Cerebellar cortex (tissue), 1 donor: Measurements from ENCODE around the gene SCLY.
A peak's percentile ranks its signal among the peaks of the same experiment; 100 is the strongest.

Source experiments
- DNase-seq: peaks from one replicate; pipeline ENCODE4 v3.0.0-alpha.2; 2015; ENCODE audit warnings: low spot score

SCLY gene

DNA sequence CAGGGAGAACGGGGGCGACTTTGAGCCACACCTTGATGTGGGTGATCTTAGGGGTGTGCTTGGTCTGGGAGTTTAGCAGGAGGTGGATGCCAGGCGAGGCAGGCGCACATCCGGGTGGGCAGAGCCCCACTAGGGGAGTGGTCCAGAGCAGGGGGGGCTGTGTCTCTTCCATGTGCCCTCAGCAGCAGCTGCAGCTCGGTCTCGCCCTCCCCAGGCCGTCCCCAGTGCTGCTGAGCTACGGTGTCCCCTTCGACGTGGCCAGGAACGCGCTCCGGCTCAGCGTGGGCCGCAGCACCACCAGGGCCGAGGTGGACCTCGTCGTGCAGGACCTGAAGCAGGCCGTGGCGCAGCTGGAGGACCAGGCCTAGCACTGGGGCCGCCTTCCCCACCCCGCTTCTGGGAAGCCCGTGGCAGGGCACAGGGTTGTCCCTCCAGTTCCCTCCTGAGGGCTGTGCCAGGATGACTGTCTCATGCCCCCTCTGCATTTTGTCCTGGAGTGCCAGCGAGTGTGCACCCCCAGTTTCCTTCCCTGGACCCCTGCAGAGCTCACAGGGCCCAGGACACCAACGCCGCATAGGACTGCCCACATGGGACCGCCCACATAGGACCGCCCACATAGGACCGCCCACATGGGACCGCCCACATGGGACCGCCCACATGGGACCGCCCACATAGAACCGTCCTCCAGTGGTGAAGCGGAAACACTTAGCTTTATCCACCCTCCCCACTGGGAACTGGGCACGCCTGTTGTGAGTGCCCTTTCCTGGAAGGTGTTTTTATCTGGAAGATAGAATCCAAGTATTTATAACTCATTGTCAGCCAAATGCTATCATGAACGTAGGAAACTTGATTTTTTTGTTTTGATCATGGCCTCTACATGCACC, 37.4 kb downstream of the SCLY start:
- peak; percentile 47 for DNase-seq

DNA sequence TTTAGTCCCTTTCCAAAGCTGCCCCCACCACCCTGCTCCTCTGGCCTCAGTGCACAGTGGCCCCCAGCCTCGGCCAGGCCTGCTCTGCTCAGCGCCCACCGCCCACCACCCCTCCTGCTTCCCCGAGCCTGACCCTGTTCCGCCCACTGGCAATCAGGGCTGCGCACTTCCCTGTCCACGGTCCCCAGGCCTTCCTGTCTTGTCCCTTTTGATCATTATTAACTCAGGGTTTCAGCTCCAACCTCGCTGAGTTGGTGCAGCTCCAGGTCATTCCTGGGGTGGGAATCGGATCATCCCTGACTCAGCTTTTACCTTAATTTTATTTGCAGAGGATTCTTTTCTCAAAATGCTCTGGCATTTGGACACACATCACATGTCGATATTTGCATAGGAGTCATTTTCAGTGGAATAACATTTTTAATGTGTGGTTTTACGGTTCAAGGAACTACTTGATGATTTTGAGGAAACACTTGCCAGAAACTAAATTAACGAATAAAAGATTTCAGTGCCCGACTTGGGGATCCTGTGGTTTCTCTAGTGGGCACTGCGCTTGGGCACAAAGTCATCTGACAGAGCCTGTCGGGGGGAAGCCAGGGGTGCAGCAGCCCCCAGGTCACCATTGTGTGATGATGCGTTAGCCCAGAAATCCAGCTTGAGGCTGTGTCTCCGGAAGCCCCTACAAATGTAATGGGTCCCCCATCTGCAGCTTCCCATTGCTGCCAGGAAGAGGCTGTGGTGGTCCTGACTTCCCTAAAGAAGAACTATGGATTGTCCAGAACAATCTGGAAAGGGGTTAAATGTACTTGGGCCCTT, 38.3 kb downstream of the SCLY start:
- DNase-seq: peak; percentile 29

DNA sequence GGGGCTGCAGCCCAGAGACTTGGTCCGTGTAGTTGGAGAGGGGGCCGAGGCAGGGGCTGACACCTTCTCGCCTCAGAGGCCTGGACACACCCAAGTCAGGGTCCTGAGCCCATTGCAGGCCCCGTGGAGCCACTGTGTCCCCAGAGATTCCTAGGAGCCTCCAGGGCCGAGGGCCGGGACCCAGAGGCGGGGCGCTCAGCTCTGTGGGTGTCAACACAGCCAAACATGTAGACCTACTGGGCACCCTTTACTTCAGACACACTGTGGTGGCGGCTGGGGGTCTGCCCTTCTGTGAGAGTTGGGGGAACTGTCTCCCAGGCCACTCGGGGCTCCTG, 38.9 kb downstream of the SCLY start:
- DNase-seq: no peak

DNA sequence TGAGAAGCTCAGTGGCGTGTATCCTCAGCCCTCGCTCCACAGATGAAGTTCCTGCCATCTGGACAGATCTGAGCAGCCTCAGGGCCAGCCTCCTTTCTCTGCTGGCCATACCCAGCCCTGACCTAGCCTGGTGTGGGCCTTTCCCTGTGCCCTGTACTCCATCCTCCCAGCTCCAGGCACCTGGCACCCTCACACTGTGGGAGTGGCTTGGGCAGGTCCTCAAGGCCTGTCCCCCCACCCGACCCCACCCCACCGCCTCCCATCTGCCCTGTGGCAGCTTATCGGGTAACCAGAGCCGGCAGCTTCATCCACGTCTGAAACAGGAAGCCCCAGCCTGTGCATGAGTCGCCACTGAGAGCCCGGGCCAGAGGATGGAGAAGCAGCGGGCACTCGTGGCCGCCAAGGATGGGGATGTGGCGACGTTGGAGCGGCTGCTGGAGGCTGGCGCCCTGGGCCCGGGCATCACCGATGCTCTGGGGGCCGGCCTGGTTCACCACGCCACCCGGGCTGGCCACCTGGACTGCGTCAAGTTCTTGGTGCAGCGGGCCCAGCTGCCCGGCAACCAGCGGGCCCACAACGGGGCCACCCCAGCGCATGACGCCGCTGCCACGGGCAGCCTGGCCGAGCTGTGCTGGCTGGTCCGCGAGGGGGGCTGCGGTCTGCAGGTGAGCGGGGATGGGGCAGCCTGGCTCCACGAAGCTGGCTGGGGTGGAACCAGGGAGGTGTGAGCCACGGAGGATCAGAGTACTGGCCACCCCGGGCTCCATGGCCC, 39.4 kb downstream of the SCLY start, which contains the start of gene ESPNL:
ESPNL (plus strand) TSS at position 292 of the 772 bp plus-strand sequence; CDS start at position 372, 80 bp downstream.
- no peak for DNase-seq

DNA sequence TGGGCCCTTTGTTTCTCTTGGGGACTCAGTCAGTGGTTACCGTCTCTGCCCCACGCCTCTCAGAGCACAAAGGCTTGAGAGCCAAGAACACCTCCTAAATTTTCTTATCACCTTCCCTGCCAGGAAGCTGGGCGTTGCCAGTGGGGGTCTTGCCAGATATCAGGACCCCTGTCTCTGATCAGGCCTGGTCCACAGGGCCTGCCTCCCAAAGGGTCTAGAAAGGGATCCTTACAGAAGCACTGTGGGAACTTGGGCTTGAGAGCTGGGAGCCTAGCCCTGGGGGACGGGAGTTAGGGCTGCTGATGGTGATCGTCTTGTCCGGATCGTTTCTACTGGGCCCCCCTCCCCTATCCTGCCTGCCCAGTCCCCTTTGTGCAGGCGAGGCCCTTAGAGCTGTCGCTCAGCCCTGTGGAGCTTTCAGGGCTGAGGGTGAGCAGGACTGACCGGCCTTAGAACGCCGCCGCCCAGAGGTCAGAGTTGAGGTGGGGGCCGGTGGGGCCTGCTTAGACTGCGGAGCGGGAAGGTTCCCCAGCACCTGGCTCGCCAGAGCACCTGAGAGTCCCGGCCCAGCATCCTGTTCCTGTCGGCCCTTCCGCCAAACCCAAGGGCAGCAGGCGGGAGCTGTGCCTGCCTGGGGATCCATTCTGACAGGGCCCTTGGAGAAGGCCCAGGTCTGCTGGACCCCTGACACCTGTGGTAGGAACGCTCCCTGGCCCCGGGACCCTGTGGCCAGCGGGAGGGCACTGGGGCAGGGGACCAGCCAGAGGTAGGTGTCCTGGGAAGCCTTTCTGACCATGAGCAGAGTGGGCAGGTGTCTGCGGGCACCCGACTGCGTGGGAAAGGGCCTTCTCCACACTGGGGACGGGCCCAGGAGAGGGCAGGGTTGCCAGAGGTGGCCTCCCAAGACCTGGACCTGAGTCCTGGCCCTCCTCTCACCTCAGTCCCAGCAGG, 40.3 kb downstream of the SCLY start:
- DNase-seq: no peak

DNA sequence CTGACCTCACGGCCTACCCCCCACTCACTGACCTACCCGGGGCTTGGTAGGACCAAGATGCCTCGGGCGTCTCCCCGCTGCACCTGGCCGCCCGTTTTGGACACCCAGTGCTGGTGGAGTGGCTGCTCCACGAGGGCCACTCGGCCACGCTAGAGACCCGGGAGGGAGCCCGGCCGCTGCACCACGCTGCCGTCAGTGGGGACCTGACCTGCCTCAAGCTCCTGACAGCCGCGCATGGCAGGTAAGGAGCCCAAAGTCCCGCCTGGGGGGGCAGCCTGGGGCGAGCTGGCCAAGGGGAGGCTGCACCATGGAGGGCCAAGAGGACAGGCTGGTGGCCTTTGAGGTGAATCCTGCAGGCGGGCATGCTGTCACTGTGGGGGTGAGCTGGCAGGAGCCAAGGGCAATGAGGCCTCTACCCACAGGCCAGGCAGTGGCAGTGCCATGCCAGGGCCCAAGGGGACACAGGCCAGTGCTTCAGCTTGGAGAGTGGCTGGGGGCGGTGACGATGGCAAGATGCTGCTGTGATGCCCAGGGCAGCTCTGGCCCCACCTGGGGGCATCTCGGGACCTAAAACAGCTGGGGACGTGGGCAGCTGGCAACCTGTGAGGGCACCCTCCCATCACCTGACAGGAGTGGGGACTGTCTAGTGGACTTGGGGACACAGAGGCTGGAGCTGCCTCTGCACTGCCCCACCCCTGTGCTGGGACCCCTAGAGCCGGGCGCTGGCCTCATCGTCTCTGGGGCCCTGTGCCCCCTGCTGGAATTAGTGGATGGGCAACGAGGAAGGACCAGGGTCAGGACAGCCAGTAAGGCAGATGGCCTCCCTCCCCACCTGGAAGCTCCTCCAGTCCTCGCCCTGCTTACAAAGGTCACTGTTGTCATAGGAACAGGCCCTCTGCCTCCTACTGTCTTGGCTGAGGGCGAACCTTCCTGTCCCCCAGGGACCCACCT, 41.4 kb downstream of the SCLY start:
- DNase-seq: peak; percentile 47

DNA sequence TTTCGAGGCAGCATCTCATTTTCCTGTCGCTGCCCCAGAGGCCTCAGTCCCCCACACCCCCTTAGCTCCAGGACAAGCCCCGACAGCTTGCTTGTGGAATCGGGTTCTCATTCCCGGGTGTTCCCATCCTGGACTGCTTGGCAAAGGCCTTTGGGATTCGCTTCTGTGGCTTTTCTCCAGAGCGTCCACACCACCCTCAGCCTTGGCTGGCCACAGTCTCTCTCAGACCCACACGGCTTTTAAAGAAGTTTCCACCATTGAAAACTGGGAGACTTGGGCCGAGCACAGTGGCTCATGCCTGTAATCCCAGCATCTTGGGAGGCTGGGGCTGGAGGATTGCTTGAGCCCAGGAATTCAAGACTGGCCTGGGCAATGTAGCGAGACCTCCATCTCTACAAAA, 42.1 kb downstream of the SCLY start:
- DNase-seq: no peak

DNA sequence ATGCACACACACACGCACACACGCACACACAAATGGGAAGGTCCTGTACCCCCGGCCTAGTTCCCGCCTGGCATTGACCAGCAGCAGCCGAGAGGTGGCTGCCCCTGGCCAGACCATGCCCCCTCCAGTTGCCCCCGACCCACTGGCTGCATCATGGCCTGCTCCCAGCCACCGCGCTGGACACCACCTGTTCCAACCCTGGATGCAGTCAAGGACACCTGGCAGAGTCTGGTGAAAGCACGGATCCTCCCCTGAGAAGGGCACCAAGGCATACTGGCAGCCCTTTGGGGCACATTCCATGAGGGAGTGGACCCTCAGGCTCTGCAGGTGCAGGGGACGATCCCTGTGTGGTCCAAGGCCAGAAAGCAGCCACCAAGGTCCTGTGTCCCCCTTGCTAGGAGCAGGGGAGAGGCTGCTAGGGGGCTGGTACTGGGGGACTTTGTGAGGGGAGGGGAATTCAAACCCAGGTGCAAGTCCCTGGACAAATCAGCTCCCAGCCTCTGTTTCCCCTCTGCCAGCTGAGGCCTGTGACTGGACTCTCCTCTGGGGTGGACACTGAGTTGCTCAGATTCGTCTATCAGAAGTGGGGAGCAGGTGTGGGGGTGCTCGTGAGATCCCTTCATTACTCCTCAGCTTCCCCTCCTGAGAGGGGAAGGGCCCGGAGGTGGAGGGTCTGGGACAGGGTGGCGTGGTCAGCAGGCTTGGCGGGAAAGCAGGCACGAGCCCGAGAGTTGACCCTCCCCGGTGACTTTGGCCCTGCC, 42.8 kb downstream of the SCLY start:
- no peak for DNase-seq

DNA sequence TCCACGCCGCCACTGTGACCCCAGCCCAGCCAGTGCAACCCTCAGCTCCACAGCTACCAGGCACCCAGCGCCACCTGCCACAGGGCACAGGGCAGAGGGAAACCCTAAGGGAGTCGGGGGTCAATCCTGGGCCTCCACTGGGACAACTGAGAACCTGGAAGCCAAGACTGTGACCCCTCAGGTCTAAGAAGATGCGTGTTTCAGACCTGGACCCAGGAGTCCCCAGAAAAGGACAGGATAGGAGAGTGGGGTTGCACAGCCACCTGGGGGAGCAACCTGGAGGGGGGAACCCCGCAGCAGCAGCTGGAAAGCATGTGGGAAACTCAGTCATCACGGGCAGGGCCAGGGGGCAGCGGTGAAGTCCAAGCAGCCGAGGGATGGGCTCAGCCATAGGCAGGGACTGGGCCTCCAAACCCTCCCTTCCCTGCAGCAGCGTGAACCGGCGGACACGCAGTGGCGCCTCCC, 43.5 kb downstream of the SCLY start:
- DNase-seq: no peak

DNA sequence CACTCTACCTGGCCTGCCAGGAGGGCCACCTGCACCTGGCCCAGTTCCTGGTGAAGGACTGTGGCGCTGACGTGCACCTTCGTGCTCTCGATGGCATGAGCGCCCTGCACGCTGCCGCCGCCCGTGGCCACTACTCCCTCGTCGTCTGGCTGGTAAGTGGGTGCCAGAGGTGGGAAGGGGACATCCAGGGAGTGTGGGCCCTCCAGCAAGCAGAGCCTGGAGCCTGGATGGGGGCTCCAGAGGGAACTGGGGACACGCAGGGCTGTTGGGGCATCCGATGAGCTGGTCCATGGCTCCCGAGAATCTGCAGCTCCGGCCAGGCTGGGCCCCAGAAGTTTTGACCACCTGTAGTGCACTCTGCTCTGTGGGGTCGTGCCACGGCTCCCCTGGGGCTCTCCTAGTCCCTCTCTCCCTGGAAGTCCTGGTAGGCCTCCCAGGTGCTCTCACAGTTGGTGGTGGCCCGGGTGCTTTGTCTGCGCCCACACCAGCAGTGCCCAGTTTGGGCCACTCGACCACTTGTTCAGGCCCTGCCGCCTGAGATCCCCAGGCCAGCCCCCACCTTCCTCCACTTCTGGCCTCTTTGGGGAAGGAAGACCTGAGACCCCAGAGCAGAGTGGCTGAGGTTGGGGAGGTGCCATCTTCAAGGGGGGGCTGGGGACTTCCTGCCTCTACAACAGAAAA, 44.0 kb downstream of the SCLY start:
- no peak for DNase-seq

DNA sequence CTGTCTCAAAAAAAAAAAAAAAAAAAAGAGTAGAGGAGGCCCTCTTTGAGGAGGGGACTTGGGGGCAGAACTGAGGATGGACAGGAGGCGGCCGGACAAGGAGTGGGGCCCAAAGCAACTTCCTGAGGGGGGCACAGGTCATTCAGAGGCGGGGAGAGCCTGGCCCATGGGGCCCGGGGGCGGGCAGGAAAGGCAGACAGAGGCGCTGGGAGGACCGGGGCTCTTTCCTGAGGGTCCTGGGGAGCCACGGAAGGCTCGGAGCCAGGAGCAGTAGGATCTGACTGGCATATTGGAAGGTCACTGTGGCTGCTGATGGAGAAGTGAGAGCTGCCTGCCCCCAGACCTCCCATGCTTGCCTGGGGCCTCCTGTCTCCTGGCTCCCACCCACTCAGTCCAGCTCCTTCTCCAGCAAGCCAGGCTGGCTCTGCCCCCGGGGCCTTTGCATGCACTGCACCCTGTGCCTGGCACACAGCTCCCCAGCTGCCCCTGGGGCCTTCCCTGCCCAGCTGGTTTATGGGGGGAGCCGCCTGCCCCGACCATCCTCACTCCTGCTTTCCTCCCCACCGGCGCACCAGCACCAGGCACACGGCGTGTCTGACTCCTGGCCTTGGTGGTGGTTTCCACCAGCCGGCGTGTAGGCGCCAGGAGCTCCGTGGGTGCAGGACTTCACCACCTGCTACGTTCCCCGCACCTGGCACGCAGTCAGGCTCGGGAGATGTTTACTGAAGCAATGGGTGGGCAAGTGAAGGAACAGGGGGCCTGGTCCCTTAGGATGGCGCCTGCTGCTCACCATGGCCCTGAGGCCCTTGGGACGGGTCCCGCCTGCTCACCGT, 44.9 kb downstream of the SCLY start:
- DNase-seq: no peak

DNA sequence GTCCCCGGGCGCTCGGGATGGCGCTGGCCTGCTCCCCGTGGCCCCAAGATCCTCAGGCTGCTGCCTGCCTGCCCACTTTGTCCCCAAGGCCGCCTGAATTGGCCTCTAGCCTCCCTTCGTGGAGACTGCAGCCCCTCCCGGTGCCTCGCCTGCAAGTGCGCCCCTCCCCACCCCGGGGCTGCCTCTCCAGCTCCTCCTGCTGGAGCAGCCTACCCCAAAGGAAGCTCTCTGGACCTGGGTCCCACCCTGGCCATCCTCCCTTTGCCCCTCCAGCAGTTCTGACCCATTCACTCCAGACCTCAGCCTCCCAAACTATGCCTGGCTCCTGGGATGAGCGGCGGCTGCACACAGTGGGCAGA, 45.5 kb downstream of the SCLY start:
- DNase-seq: no peak

DNA sequence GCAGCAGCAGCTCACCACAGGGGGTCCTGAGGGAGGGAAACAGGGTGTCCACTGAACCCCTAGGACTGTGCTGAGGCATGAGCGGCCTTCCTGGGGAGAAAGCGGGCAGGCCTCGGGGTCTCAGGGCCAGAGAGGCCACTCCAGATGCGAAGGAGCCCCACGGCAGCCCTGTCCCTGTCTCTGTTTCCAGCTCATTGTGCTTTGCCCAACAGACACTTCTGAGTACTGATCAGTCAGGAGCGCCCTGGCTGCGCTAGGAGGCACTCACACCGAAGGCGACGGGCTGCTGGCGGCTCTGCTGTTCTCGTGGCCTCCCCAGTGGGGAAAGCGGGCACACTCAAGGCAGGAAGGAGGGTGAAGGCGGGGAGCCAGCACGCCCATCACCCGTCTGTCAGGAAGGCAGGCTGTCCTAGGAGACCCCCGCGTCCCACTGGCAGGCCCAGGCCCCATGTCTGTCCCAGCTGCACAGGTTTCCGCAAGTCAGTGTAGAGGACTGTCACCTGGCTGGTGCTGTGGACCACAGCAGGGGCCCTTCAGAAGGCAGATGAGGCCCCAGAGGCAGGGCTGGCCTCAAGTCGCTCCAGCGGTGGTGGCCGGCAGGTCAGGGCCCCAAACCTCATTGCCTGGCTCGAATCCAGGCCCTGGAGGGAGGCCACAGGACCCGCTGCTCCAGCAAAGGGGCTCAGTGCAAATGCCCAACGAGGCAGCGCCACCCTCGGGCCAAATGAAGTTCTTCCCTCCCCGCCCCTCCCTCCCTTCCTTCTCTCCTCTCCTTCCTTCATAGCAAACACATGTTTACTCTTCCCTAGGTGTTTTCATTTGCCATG, 46.1 kb downstream of the SCLY start:
- DNase-seq: peak; percentile 41

DNA sequence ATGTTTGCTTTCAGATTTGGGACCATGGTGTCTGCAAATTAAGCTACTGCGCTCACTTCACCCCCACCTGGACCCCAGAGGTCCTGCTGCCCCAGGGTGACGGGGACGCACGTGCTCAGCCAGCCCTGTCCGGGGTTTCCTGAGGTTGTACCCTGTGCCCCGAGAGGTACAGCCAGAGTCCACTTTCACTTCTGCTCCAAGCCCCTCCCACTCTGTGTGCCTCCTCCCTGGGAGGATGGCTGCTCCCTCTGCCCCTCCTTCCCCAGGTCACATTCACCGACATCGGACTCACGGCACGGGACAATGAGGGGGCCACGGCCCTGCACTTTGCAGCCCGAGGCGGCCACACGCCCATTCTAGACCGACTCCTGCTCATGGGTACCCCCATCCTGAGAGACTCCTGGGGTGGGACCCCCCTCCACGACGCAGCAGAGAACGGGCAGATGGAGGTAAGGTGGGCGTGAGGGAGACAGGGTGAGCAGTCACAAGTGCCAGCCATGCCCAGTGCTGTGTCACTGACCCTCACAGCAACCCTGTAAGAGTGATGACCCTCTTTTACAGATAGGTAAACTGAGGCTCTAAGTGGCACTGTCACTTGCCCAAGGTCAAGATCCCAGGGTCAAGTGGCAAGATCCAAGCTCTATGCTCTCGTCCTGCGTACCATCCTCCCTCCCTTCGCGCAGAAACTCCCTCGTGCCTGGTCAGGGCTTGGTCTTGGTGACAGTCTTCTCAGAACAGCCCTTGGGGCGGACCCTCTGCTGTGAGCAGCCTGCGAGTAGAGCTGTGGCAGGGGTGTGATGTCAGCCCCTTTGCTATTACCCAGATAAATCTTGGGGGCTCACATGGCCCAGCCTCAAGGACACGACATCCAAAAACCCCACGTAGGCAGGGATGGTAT, 47.0 kb downstream of the SCLY start:
- no peak for DNase-seq

DNA sequence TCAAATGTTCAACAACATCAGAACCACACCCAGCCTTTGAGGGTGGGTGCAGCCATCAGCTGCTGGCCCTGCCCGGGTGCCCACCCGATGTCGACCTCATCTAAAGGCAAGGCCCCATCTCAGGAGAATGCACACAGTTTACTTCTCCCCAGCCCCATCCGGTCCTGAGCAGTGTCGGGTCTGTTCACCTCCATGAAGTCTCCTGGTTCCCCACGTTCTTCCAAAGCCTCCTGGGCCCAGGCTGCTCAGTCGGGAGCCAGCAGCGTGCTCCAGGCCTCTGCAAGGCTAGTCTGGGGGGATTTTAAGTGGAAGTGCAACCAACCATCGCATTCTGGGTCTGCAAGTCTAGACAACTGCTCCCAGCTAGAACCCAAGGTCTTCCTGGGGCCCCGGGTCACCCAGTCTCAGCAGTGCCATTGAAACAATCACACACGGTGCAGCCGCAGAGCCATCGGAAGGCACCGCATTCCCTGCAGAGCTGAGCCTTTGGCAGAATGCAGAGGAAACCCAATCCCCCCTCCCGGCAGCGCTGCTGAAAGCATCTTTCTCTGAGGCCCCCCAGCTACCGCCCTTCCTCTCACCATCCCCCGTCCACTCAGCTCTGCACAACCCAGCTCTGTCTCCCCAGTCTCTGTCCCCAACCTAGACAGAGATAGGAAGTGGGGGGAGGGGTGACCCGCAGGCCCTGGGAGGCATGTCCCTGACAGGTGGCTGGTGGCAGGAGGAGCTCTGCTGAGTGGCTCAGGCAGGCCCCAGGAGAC, 47.8 kb downstream of the SCLY start:
- DNase-seq: no peak
